Esophagus squamous epithelium (tissue), 4 donors: ENCODE results near the gene RARG.

Source experiments
- POLR2A ChIP-seq, 4 donors: fragments of 450-650 bp; IDR thresholded peaks; one replicate each; pipeline ENCODE4 v1.6.1; 2017; ENCODE audit warnings: antibody characterized with exemption in 4 of 4, mild to moderate bottlenecking in 4 of 4, moderate library complexity in 3 of 4
- TF ChIP-seq, protein P1 (sequence below), 6 experiments: fragments of 450-650 bp in 4 of 6; fragments of 200-600 bp in 2 of 6; sonication (generic) in 2 of 6; IDR thresholded peaks; one replicate each; pipeline ENCODE4 v1.5.1; 2016 to 2019; ENCODE audit warnings: antibody characterized with exemption in 6 of 6, mild to moderate bottlenecking in 4 of 6, moderate library complexity in 4 of 6

DNA sequence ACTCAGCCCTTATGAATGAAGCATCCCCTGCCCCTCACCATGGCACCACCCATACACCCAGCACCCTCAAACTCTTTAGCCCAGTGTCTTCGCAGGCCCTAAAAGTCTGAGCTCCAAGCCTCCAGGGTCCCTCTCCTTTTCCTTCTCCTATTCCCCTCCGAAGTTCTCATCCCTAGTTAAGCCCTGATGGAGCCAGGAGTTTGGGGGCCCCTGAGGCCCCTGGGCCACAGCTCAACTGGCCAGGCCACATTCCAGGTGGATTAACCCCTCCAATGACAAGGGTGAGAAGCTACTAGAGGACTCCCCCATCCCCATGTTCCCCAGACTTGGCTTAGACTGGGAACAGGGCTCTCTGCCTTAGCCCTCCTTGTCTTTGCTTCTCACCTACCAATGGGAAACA, 2.6 kb downstream of the RARG start:
- TF ChIP-seq, protein P1, sequence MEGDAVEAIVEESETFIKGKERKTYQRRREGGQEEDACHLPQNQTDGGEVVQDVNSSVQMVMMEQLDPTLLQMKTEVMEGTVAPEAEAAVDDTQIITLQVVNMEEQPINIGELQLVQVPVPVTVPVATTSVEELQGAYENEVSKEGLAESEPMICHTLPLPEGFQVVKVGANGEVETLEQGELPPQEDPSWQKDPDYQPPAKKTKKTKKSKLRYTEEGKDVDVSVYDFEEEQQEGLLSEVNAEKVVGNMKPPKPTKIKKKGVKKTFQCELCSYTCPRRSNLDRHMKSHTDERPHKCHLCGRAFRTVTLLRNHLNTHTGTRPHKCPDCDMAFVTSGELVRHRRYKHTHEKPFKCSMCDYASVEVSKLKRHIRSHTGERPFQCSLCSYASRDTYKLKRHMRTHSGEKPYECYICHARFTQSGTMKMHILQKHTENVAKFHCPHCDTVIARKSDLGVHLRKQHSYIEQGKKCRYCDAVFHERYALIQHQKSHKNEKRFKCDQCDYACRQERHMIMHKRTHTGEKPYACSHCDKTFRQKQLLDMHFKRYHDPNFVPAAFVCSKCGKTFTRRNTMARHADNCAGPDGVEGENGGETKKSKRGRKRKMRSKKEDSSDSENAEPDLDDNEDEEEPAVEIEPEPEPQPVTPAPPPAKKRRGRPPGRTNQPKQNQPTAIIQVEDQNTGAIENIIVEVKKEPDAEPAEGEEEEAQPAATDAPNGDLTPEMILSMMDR (IDR thresholded peaks at IDR 0.05), result no peak
- TF ChIP-seq POLR2A (IDR thresholded peaks at IDR 0.05), result no peak
